GM12865 (cell line): Measurements from ENCODE around the gene SPDYA.

Experiments
- DNase-seq: peaks from one replicate; pipeline ENCODE4 v3.0.0; 2010; ENCODE audit warnings: low read depth
- H3K4me3 ChIP-seq: 2 replicates; pipeline ENCODE4 v1.5.1; 2011; ENCODE audit warnings: mild to moderate bottlenecking, low read depth, low read length, control low read depth
- TF ChIP-seq, protein P1 (sequence below): IDR thresholded peaks from 2 replicates; pipeline ENCODE4 v1.5.1; 2011; ENCODE audit warnings: low read length, control low read depth, low read depth, inconsistent platforms; ENCODE audit not compliant: insufficient read depth; ENCODE audit errors: missing control alignments

The SPDYA gene

DNA sequence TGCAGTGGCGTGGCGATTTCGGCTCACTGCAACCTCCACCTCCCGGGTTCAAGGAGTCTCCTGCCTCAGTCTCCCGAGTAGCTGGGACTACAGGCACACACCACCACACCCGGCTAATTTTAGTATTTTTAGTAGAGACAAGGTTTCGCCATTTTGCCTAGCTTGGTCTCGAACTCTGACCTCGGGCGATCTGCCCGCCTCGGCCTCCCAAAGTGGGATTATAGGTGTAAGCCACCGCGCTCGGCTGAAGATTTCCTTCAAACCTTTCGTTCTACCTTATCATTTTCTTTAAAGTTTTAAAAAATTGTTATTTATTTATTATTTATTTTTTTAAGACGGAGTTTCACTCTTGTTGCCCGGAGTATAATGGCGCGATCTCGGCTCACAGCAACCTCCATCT, 82.9 kb downstream of the SPDYA start:
- DNase-seq, result no peak

DNA sequence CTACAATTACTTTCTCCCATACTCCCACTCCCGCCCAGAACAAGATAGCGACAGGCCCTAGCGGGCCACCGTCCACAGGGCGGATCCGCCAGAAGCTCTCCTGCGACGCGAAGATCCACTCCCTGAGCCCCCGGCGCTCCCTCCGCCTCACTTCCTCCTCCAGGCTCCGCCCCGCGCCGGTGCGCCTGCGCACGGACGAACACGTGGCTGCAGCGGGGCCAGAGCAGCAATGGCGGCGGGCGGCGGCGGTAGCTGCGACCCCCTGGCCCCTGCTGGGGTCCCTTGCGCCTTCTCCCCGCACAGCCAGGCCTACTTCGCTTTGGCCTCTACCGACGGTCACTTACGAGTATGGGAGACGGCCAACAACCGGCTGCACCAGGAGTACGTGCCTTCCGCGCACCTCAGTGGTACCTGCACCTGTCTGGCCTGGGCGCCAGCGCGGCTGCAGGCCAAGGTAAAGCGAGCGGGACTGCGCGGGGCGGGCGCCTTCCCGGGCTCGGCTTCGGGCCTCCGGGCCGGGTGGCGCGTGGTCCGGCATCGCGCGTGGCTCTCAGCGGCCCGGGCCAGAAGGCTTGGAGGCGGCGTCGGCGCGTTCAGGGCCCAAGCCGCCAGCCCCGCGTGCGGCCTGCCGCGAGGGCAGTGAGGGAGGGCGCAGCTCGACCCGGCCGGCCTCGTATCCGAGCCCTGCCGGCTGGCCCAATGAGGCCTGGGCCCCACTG, 84.0 kb downstream of the SPDYA start, which contains the start of gene WDR43:
TSS of gene WDR43 (plus strand) at position 198 of the 719 bp plus-strand sequence. CDS start at position 230, 32 bp downstream.
- TF ChIP-seq, protein P1, sequence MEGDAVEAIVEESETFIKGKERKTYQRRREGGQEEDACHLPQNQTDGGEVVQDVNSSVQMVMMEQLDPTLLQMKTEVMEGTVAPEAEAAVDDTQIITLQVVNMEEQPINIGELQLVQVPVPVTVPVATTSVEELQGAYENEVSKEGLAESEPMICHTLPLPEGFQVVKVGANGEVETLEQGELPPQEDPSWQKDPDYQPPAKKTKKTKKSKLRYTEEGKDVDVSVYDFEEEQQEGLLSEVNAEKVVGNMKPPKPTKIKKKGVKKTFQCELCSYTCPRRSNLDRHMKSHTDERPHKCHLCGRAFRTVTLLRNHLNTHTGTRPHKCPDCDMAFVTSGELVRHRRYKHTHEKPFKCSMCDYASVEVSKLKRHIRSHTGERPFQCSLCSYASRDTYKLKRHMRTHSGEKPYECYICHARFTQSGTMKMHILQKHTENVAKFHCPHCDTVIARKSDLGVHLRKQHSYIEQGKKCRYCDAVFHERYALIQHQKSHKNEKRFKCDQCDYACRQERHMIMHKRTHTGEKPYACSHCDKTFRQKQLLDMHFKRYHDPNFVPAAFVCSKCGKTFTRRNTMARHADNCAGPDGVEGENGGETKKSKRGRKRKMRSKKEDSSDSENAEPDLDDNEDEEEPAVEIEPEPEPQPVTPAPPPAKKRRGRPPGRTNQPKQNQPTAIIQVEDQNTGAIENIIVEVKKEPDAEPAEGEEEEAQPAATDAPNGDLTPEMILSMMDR, result no peak
- peak; percentile 99 for DNase-seq
- H3K4me3 ChIP-seq, result peak within 1 kb of the TSS; percentile 84

More for the DNA sequence above, 82.9 kb downstream of the SPDYA start:
- no peak overlapping the region for H3K4me3 ChIP-seq
- TF ChIP-seq, protein P1, result no peak

- peak overlapping the region; percentile 84 for H3K4me3 ChIP-seq
- DNase-seq, result peak; percentile 74
- TF ChIP-seq, protein P1, result no peak
Observed at GRCh38 chr2:28895189-28895893, 84.7 kb downstream of the SPDYA start.

DNA sequence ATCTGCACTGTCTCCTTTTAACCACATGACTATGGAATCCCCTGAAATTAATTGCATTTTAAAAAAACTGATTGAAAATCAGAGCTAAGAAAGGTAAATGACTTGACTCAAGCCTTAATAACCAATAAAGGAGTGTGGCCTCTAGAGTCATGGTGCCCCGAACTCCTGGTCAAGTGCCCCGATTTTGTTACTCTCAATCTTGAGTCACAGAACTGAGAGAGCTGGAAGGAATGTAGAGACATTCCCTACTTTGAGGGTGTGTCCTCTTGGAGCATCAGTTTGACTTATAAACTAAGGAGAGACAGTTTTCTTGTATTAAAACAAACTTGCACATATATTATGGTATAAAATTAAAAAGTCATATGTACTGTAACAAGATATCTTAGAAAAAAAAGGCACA, 86.3 kb downstream of the SPDYA start:
- peak overlapping the region; percentile 84 for H3K4me3 ChIP-seq
- no peak for DNase-seq
- TF ChIP-seq, protein P1, result no peak

- peak; percentile 10 for DNase-seq
- TF ChIP-seq, protein P1, result no peak
- H3K4me3 ChIP-seq, result peak overlapping the region; percentile 84
Observed at GRCh38 chr2:28898048-28898447, 87.4 kb downstream of the SPDYA start.
